WERI-Rb-1 (cell line): Measurements from ENCODE around the gene TNIP1.

Experiments used
- DNase-seq: peaks from one replicate; pipeline ENCODE4 v3.0.0-alpha.2; 2020
- H3K27ac ChIP-seq: fragments of 250-450 bp; sonication (Bioruptor Pico); 2 replicates; pipeline ENCODE4 v1.5.1; 2020; ENCODE audit warnings: mild to moderate bottlenecking, moderate library complexity
- H3K27me3 ChIP-seq: fragments of 250-450 bp; sonication (Bioruptor Pico); 2 replicates; pipeline ENCODE4 v1.5.1; 2021; ENCODE audit warnings: mild to moderate bottlenecking, low read depth, moderate library complexity; ENCODE audit not compliant: insufficient read depth, severe bottlenecking
- H3K36me3 ChIP-seq: fragments of 250-450 bp; sonication (Bioruptor Pico); 2 replicates; pipeline ENCODE4 v1.5.1; 2020; ENCODE audit warnings: mild to moderate bottlenecking, moderate library complexity
- H3K4me3 ChIP-seq: 2 replicates; pipeline ENCODE4 v1.5.1; 2011; ENCODE audit warnings: low read depth, mild to moderate bottlenecking, control low read depth, low read length
- H3K9me3 ChIP-seq: fragments of 250-450 bp; sonication (Bioruptor Pico); 2 replicates; pipeline ENCODE4 v1.5.1; 2021; ENCODE audit warnings: mild to moderate bottlenecking, moderate library complexity; ENCODE audit not compliant: severe bottlenecking
- TF ChIP-seq, protein P1 (sequence below): IDR thresholded peaks from 2 replicates; pipeline ENCODE4 v1.5.1; 2011; ENCODE audit warnings: low read depth, mild to moderate bottlenecking, control low read depth, inconsistent platforms, low read length

TNIP1 gene

DNA sequence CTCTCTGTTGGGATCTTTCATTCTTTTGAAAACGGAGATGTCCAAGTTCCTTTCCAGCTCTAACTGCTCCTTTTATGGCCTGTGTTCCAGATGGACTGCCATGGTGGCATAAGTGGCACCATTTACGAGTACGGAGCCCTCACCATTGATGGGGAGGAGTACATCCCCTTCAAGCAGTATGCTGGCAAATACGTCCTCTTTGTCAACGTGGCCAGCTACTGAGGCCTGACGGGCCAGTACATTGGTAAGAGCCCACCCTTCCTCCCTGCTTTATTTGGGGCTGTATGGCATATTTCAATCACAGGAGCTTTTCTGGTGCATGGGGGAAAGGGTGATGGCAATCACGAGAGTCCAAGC lies 55.6 kb downstream of the TNIP1 start:
- Histone ChIP-seq H3K9me3 (no peaks in the 10 kb centered on the region), H3K4me3 (no peak overlapping the region), H3K27ac (no peak overlapping the region), H3K36me3 (peaks cover 20% of the 10 kb centered on the region), H3K27me3 (no peaks in the 10 kb centered on the region)
- TF ChIP-seq, protein P1, sequence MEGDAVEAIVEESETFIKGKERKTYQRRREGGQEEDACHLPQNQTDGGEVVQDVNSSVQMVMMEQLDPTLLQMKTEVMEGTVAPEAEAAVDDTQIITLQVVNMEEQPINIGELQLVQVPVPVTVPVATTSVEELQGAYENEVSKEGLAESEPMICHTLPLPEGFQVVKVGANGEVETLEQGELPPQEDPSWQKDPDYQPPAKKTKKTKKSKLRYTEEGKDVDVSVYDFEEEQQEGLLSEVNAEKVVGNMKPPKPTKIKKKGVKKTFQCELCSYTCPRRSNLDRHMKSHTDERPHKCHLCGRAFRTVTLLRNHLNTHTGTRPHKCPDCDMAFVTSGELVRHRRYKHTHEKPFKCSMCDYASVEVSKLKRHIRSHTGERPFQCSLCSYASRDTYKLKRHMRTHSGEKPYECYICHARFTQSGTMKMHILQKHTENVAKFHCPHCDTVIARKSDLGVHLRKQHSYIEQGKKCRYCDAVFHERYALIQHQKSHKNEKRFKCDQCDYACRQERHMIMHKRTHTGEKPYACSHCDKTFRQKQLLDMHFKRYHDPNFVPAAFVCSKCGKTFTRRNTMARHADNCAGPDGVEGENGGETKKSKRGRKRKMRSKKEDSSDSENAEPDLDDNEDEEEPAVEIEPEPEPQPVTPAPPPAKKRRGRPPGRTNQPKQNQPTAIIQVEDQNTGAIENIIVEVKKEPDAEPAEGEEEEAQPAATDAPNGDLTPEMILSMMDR = no peak
- no peak for DNase-seq

DNA sequence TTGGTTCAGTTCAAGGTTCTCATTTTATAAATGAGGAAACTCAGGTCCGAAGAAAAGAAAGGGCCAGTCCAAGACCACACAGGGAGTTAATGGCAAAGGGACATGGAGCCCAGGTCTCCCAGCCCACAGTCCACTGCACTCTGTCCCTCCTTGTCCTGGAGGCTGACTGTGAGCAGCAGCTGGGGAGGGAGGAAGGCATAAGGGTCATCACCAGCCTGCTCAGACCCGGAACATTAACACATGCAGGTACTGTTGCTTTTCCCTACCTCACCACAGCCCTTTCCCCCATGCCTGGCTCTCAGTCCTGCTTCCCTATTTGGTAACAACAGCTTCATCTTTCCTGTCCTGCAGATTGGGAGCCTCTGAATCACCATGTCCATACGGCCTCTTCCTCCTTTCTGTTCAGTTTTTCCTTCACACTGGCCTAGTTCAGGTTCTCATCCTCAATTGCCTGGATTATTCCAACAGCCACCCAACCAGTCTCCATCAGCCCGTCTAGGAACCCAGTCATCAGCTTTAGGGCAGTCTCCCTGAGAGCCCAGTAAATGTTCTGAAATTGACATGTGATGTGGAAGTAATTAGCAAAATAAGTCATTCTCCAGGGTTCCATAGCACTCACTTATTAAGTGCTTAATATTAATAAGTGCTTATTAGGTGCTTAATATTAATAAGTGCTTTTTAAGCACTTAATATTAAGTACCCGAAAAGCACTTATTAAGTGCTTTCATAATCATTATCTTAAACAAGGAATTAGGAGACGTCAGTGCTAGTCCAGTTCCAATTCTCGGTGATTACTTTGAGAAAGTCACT lies 56.2 kb downstream of the TNIP1 start:
- TF ChIP-seq, protein P1 = no peak
- Histone ChIP-seq H3K27me3 (no peaks in the 10 kb centered on the region), H3K36me3 (peaks cover 16% of the 10 kb centered on the region), H3K4me3 (no peak overlapping the region), H3K9me3 (no peaks in the 10 kb centered on the region), H3K27ac (no peak overlapping the region)
- DNase-seq = no peak

DNA sequence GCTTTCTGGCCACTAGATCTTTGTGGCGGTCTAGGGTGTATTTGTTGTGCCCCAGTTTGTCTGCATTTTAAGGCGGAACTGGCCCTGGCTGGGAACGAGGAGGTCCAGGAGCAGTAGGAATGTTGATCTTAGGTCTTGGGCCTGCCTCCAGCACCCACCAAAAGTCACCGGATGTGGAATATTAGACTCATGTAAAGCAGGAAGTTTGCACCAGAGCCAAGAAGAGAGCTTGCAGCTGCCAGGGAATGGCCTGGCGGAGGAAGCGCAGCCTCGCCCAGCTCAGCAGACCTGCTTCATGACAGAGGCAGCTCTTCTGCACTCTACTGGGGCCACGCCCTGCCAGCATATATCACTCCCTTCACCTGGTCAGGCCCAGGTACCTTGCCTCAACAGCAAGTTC lies 57.2 kb downstream of the TNIP1 start:
- peaks cover 12% of the 10 kb centered on the region for H3K36me3 ChIP-seq
- TF ChIP-seq, protein P1 = no peak
- no peak for DNase-seq

DNA sequence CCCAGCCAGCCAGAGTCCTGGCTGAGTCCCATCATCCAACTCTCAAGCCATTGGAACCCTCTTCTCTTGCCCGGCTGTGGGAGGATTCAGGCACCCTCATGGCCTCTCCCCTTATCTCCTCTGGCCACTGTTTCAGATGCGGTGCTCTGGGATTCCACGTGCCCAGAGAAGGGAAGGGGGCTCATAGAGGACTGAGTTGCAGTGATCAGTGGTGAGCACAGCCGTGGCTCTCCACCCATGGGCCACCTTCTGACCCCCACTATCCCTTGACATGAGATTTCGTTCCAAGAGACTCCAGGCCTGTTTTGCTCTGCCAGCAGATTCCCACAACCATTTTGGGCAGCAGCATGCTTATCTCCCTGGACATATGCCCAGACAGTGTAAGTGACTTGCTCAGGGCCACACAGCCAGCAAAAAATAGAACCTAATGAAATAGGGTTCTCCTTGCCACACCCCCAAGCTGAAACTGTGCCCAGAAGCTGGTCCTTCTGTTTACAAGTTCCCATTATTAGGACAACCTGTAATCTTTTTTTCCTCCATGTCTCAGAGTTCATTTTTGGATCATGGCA lies 57.7 kb downstream of the TNIP1 start:
- TF ChIP-seq, protein P1 = no peak
- Histone ChIP-seq H3K27me3 (no peaks in the 10 kb centered on the region), H3K9me3 (no peaks in the 10 kb centered on the region), H3K27ac (no peak overlapping the region), H3K4me3 (no peak overlapping the region), H3K36me3 (peaks cover 7% of the 10 kb centered on the region)
- DNase-seq = no peak

More for the DNA sequence above, 57.2 kb downstream of the TNIP1 start:
- no peak overlapping the region for H3K27ac ChIP-seq
- H3K4me3 ChIP-seq = no peak overlapping the region
- no peaks in the 10 kb centered on the region for H3K27me3 ChIP-seq
- no peaks in the 10 kb centered on the region for H3K9me3 ChIP-seq

DNA sequence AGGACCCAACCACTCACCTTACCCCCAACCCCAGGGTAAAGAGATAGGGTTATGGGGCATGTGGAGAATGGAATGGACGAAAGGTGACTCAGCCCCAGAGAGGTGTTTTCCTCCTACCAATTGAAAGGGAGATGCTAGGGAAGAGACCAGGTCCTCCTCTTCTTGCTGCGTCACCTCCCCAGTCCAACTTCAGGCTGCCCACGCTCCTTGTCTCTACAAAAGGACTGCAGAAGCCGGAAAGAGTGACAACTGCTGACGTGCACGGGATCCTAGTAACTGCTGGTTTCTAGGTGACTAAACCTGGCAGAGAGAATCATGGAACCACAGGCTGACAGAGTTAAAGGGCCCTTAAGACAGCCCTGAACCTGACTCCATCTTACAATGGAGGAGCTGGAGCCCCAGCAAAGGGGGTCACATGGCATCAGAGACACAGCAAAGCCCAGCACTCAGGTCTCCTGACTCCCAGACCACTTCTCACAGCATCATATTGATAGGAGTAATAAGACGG lies 58.3 kb downstream of the TNIP1 start:
- TF ChIP-seq, protein P1 = no peak
- Histone ChIP-seq H3K27me3 (no peaks in the 10 kb centered on the region), H3K4me3 (no peak overlapping the region), H3K36me3 (peaks cover 3% of the 10 kb centered on the region), H3K27ac (no peak overlapping the region), H3K9me3 (no peaks in the 10 kb centered on the region)
- DNase-seq = no peak
